IPS-18c (cell line): ENCODE results near the gene PMF1.
"Not testable (repeated sequence)": the region's sequence is repeated elsewhere in the genome, so short reads cannot be mapped to it uniquely, and the experiment has no call there.

Experiments used
- H3K4me3 ChIP-seq: 2 replicates; pipeline ENCODE4 v1.7.0; 2013; ENCODE audit warnings: low read depth, mild to moderate bottlenecking, low read length, moderate library complexity; ENCODE audit not compliant: insufficient read depth
- H3K9me3 ChIP-seq: one replicate; pipeline ENCODE4 v1.6.1; 2013; ENCODE audit warnings: mild to moderate bottlenecking, low read length, moderate library complexity; ENCODE audit not compliant: control insufficient read depth, insufficient read depth

Gene PMF1

DNA sequence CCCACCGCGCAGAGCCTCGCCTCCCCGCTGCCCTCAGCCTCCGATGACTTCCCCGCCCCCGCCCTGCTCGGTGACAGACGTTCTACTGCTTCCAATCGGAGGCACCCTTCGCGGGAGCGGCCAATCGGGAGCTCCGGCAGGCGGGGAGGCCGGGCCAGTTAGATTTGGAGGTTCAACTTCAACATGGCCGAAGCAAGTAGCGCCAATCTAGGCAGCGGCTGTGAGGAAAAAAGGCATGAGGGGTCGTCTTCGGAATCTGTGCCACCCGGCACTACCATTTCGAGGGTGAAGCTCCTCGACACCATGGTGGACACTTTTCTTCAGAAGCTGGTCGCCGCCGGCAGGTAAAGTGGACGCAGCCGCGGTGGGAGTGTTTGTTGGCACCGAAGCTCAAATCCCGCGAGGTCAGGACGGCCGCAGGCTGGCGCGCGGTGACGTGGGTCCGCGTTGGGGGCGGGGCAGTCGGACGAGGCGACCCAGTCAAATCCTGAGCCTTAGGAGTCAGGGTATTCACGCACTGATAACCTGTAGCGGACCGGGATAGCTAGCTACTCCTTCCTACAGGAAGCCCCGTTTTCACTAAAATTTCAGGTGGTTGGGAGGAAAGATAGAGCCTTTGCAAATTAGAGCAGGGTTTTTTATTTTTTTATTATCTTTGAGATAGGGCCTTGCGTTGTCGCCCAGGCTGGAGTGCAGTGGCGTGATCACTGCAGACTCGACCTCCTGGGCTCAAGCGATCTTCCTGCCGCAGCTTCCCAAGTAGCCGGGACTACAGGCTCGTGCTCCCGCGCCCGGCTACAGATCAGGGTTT is at the start of gene PMF1:
PMF1 (plus strand) TSS at position 175 of the 811 bp plus-strand sequence; CDS start at position 184, 9 bp downstream.
- H3K9me3 ChIP-seq = no peaks in the 10 kb centered on the region
- H3K4me3 ChIP-seq = peak within 1 kb of the TSS; percentile 88

GRCh38 chr1:156163712-156164111 is 49.1 kb upstream of the PMF1 start:
- H3K9me3 ChIP-seq = peaks cover 2% of the 10 kb centered on the region

DNA sequence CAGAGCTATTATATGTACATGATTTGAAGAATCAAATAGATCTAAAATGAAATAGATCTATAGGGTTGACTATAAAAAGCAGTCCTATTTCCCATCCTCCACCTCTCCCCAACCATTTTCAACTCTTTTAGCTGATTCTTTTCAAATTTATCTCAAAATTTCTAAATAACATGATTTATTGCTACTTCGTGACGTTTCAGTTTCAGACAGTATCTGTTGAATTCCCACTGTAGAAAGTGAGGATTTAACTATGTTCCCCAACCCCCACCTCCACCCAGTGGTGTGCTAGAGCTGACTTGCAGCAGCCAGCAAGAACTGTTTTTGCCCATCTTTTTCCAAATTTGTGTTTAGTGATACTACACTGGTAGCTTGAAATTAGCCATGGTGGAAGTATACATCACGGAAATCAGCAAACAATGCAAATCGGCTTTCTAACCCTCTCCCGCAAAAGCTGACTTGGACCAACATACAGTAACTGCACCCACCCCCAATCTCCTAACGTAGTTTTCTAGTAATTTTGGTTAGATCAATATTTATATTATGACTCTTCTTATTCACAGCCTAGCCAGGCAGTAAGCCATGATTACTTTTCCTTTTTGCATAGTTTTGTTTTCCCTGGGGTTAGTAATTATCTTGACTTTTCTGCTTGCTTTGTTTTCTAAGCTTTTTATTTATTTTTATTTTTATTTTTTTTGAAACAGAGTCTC is 48.5 kb upstream of the PMF1 start:
- Histone ChIP-seq H3K9me3 (peaks cover 2% of the 10 kb centered on the region), H3K4me3 (no peak overlapping the region)

More at GRCh38 chr1:156163712-156164111, 49.1 kb upstream of the PMF1 start:
- H3K4me3 ChIP-seq = no peak overlapping the region

DNA sequence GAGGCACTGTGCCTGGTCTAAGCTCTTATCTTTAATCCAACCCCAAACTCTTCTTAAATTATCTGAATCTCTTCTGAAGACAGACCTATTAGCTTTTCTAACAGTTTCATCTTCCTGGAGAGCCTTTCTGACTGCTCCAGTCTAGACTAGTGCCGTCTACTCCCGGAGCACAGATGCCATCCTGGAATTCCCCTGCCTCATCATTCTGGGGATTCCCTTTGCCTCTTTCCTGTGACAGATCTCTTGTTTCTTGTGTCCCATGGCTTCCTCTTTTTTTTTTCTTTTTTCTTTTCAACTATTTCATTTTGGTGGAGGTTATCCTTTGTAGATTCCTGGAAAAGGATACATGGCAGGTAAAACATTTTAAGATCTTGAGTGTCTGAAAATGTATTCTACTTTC is 47.7 kb upstream of the PMF1 start:
- no peak overlapping the region for H3K4me3 ChIP-seq
- peaks cover 2% of the 10 kb centered on the region for H3K9me3 ChIP-seq

- Histone ChIP-seq H3K4me3 (no peak overlapping the region), H3K9me3 (peaks cover 2% of the 10 kb centered on the region)
Measured at GRCh38 chr1:156167536-156167935, 45.3 kb upstream of the PMF1 start.

GRCh38 chr1:156172696-156173470 is 39.9 kb upstream of the PMF1 start:
- H3K4me3 ChIP-seq = no peak overlapping the region
- H3K9me3 ChIP-seq = no peaks in the 10 kb centered on the region

DNA sequence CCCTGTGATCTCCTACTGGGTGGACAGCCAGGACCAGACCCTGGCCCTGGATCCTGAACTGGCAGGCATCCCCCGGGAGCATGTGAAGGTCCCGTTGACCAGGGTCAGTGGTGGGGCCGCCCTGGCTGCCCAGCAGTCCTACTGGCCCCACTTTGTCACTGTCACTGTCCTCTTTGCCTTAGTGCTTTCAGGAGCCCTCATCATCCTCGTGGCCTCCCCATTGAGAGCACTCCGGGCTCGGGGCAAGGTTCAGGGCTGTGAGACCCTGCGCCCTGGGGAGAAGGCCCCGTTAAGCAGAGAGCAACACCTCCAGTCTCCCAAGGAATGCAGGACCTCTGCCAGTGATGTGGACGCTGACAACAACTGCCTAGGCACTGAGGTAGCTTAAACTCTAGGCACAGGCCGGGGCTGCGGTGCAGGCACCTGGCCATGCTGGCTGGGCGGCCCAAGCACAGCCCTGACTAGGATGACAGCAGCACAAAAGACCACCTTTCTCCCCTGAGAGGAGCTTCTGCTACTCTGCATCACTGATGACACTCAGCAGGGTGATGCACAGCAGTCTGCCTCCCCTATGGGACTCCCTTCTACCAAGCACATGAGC is 36.1 kb upstream of the PMF1 start:
- H3K9me3 ChIP-seq = no peaks in the 10 kb centered on the region
- no peak overlapping the region for H3K4me3 ChIP-seq

- H3K9me3 ChIP-seq = no peaks in the 10 kb centered on the region
- H3K4me3 ChIP-seq = no peak overlapping the region
Measured at GRCh38 chr1:156177919-156178654, 34.7 kb upstream of the PMF1 start.

DNA sequence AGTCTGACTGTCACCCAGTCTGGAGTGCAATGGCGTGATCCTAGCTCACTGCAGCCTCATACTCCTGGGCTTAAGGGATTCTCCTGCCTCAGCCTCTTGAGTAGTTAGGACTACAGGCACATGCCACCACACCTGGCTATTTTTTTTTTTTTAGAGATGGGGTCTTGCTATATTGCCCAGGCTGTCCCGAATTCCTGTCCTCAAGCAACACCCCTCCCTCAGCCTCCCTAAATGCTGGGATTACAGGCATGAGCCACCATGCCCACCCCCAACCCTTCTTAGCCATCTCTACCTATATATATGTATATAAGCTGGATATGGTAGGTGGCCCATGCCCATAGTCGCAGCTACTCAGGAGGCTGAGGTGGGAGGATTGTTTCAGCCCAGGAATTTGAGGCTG is 32.3 kb upstream of the PMF1 start:
- Histone ChIP-seq H3K9me3 (no peaks in the 10 kb centered on the region), H3K4me3 (no peak overlapping the region)

GRCh38 chr1:156181391-156181924 is 31.3 kb upstream of the PMF1 start:
- not testable (repeated sequence) for H3K9me3 ChIP-seq, H3K4me3 ChIP-seq

DNA sequence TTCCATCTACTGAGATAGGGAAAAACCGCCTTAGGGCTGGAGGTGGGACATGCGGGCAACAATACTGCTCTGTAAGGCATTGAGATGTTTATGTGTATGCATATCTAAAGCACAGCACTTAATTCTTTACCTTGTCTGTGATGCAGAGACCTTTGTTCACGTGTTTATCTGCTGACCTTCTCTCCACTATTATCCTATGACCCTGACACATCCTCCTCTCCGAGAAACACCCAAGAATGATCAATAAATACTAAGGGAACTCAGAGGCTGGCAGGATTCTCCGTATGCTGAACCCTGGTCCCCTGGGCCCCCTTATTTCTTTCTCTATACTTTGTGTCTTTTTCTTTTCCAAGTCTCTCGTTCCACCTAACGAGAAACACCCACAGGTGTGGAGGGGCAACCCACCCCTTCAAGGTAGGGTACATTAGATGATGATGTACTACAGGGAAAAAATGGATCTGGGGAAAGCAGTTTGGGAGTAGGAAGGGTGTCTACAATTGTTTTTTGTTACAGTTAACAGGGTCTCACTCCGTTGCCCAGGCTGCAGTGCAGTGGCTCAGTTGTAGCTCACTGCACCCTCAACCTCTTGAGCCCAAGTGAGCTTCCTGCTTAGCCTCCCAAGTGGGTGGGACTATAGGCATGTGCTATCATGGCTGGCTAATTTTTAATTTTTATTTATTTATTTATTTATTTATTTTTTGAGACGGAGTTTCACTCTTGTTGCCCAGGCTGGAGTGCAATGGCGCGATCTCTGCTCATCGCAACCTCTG is 30.6 kb upstream of the PMF1 start:
- not testable (repeated sequence) for H3K4me3 ChIP-seq, H3K9me3 ChIP-seq

DNA sequence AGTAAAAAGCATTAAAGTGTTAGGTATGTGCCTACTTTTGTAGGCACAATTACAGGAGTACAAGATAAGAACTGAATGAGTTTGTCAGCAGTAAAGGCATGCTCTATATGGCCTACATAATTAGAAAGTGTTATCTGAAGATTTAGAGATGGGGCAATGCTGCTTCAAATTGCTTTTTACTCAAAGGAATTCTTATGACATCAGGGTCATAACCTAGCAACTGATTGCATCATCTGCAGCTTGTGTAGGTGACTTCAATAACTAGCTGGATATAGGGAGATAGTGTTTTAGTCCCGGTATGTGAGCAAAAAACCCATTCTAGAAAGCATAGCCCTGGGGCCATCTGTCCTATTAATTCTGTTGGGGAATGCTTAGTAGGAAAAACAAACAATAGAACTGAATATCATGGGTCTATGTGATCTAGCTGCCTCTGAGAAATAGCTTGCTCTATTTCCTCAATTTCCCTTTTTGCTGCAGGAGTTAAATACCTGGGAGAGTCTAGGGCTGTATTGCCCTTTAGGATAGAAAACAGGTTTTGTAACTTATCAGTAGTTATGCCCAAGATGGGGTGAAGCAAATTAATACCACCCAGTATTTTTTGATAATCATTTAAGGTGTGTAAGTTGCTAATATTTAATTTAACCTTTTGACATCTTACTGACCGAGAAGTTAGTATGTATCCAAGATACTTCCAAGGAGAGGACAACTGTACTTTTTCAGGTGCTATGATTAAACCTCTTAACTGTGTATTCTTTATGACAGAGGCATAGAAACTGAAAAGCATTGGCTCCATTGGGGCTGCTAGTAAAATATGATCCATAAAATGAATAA is 26.2 kb upstream of the PMF1 start:
- H3K9me3 ChIP-seq, H3K4me3 ChIP-seq: not testable (repeated sequence)

DNA sequence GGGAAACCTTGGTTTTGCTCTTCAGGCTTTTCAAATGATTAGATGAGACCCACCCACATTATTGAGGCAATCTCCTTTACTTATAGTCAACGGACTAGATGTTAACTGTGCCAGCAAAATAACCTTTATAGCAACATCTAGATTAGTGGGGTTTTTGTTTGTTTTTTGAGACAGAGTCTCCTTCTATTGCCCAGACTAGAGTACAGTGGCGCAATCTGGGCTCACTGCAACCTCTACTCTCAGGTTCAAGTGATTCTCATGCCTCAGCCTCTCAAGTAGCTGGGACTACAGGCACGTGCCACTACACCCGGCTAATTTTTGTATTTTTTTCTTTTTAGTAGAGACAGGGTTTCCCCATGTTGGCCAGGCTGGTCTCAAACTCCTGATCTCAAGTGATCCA is 22.5 kb upstream of the PMF1 start:
- not testable (repeated sequence) for H3K9me3 ChIP-seq

GRCh38 chr1:156191292-156191964 is 21.4 kb upstream of the PMF1 start:
- H3K9me3 ChIP-seq = no peaks in the 10 kb centered on the region
- no peak overlapping the region for H3K4me3 ChIP-seq

More for the DNA sequence above, 22.5 kb upstream of the PMF1 start:
- H3K4me3 ChIP-seq = not testable (repeated sequence)

DNA sequence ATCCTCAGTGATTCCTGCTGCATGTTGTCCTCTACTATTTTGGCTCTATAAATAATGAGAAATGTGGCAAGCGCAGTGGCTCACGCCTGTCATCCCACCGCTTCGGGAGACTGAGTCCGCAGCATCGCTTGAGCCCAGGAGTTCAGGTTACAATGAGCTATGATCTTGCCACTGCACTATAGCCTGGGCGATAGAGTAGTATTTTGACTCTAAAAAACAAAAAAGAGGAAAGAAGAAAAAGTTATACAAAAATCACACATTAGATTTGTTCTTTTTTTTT is 19.7 kb upstream of the PMF1 start:
- H3K4me3 ChIP-seq = peak overlapping the region; percentile 31; the same call in 1 of the 2 replicates
- no peaks in the 10 kb centered on the region for H3K9me3 ChIP-seq
